SU-DHL-6 (cell line): ENCODE results near the gene TMEM187.

Experiments used
- EZH2phosphoT487 ChIP-seq: fragments of 200-600 bp; sonication (generic), shearing (Covaris generic); conservative IDR thresholded peaks from 2 replicates; pipeline ENCODE4 v1.6.1; 2018; ENCODE audit warnings: mild to moderate bottlenecking, antibody characterized with exemption, low read length, moderate library complexity, mixed read lengths
- TF ChIP-seq, protein P1 (sequence below): fragments of 200-600 bp; sonication (generic); IDR thresholded peaks from one replicate; pipeline ENCODE4 v1.5.1; 2017; ENCODE audit warnings: antibody characterized with exemption, mild to moderate bottlenecking, low read length, moderate library complexity; ENCODE audit not compliant: insufficient read depth, poor library complexity, severe bottlenecking

DNA sequence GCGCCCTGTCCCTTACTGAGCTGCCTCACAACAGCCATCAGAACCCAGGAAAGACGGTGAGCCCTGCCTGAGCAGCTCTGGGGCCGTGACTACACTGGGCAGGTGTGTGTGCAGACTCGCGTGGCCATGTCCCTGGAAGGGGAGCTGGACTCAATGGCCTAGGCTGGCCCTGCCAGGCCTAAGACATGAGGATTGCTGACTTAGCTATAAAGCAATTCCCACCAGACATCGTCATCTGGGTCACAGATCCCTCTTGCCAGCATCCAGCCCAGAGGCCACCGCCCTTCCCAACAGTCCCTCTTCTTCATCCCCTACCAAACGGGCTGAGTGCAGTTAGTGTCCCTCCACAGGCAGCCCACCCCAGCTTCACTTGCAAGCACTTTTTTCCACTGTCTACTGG is 41.4 kb upstream of the TMEM187 start:
- TF ChIP-seq, protein P1, sequence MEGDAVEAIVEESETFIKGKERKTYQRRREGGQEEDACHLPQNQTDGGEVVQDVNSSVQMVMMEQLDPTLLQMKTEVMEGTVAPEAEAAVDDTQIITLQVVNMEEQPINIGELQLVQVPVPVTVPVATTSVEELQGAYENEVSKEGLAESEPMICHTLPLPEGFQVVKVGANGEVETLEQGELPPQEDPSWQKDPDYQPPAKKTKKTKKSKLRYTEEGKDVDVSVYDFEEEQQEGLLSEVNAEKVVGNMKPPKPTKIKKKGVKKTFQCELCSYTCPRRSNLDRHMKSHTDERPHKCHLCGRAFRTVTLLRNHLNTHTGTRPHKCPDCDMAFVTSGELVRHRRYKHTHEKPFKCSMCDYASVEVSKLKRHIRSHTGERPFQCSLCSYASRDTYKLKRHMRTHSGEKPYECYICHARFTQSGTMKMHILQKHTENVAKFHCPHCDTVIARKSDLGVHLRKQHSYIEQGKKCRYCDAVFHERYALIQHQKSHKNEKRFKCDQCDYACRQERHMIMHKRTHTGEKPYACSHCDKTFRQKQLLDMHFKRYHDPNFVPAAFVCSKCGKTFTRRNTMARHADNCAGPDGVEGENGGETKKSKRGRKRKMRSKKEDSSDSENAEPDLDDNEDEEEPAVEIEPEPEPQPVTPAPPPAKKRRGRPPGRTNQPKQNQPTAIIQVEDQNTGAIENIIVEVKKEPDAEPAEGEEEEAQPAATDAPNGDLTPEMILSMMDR: no peak
- no peak for TF ChIP-seq EZH2phosphoT487
